Ascending aorta (tissue), 2 donors: ENCODE results near the gene MYBPH. TPM values are rescaled to one million over a fixed set of nuclear protein-coding genes. Genes with fewer than 3 reads are reported as not detected.

Experiments used
- DNase-seq, 2 donors: peaks; one replicate each; pipeline ENCODE4 v3.0.0-alpha.2; 2019; ENCODE audit warnings: low spot score in 2 of 2
- H3K27ac ChIP-seq, 2 donors: fragments of 200-600 bp; sonication (generic); one replicate each; pipeline ENCODE4 v1.5.1; 2016 to 2017; ENCODE audit warnings: mild to moderate bottlenecking in 1 of 2
- H3K27me3 ChIP-seq: fragments of 200-600 bp; sonication (generic); one replicate; pipeline ENCODE4 v1.5.1; 2017
- H3K36me3 ChIP-seq, 2 donors: fragments of 200-600 bp; sonication (generic); one replicate each; pipeline ENCODE4 v1.5.1; 2016
- H3K4me1 ChIP-seq, 2 donors: fragments of 200-600 bp; sonication (generic); one replicate each; pipeline ENCODE4 v1.5.1; 2016 to 2017; ENCODE audit warnings: mild to moderate bottlenecking in 1 of 2
- H3K4me3 ChIP-seq, 2 donors: fragments of 200-600 bp; sonication (generic); one replicate each; pipeline ENCODE4 v1.5.1; 2016 to 2017; ENCODE audit warnings: mild to moderate bottlenecking in 1 of 2
- H3K9me3 ChIP-seq, 2 donors: fragments of 200-600 bp; sonication (generic); one replicate each; pipeline ENCODE4 v1.5.1; 2016
- CTCF ChIP-seq, 3 experiments: fragments of 200-600 bp in 2 of 3; fragments of 450-650 bp in 1 of 3; sonication (generic) in 2 of 3; IDR thresholded peaks; one replicate each; pipeline ENCODE4 v1.5.1; 2016 to 2019; ENCODE audit warnings: antibody characterized with exemption in 3 of 3, mild to moderate bottlenecking in 1 of 3, moderate library complexity in 1 of 3
- intact Hi-C: fragments of 100-400 bp; cut with DNase I; formaldehyde crosslinking; loops from one replicate; pipeline ENCODE4 v1.15.1; 2023
- total RNA-seq: library from RNA; depleted of rRNA; stranded (reverse); fragments of >200 nt; gene quantifications from one replicate; pipeline ENCODE4 v1.1.0, GENCODE V29; 2016

Gene MYBPH
- not detected for total RNA-seq

DNA sequence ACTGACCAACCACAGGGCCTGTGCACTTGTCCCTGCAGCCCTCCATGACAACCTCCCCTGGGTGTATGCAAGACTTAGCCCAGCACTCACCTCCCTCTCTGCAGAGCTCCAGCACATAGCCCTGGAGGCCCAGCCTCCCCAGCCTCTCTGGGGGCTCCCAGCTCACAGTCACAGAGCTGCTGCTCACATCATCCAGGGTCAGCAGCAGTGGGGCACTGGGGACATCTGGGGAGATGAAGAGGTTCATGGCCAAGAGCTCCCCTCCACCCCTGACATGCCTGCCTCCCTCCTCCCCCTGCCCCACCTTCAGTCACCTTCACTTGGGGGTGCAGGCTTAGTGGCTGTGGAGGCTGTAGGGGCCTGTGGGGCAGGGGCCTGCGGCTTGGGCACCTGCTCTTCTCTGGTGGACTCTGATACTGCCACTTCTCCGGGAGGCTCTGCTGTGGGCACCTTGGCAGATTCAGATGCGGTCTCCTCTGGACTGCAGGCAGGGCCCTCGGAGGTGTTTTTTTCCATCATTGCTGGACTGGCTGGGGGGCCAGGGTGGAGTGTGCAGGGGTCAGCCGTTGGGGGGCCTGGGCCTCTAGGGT, at the start of gene MYBPH:
MYBPH (minus strand) TSS at position 590 of the 590 bp plus-strand sequence; CDS start at position 519, 71 bp downstream.
- H3K27ac ChIP-seq: no peak within 1 kb of the TSS
- H3K36me3 ChIP-seq: no peaks in the 10 kb centered on the region
- DNase-seq: no peak
- no peaks in the 10 kb centered on the region for H3K27me3 ChIP-seq
- no peaks in the 10 kb centered on the region for H3K4me1 ChIP-seq
- no peak for TF ChIP-seq CTCF (IDR thresholded peaks at IDR 0.05)
- no peak within 1 kb of the TSS for H3K4me3 ChIP-seq
- H3K9me3 ChIP-seq: no peaks in the 10 kb centered on the region
- intact Hi-C loops: no loop called here

GRCh38 chr1:203225071-203225470, 49.4 kb upstream of the MYBPH start:
- Histone ChIP-seq H3K27me3 (peaks cover 5% of the 10 kb centered on the region), H3K36me3 (no peaks in the 10 kb centered on the region), H3K4me1 (no peaks in the 10 kb centered on the region), H3K27ac (no peak overlapping the region), H3K9me3 (no peaks in the 10 kb centered on the region), H3K4me3 (no peak overlapping the region)
- no peak for TF ChIP-seq CTCF (IDR thresholded peaks at IDR 0.05)
- intact Hi-C loops: no loop called here
- no peak for DNase-seq

DNA sequence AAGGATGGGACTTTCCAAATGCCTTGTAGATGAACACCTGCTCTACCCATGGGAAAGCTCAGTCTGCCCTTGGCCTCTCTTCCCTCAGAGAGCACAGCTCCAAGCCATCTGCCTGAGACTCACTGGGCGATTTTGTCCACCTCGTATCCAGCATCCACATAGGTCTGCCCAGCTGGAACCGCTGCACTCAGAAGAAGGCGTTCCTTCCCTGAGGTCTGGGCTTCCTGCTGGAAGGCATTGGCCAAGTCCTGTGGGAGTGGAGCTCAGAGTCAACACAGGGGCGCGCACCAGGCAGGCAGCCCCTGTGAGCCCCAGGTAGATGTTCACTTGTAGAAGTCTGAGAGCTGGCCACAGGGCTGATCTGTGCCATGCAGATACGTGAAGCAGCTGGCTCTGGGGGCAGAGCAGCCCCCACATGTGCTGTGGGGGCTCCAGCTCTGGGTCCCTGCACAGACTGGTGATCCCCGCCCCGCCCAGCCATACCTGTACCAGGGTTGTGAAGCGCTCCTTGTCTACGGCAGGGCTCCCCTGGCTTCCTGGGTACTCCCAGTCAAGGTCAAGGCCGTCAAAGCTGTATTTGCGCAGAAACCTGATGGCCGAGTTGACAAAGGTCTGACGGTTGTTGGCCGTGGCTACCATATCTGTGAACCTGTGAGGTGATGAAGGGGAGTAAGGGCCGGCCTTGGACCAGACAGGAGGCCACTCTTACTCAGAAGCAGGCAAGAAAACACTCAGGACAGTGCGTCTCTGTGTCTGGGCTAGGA, 47.6 kb upstream of the MYBPH start:
- Histone ChIP-seq H3K27ac (no peak overlapping the region), H3K36me3 (no peaks in the 10 kb centered on the region), H3K9me3 (no peaks in the 10 kb centered on the region), H3K27me3 (peaks cover 5% of the 10 kb centered on the region), H3K4me1 (no peaks in the 10 kb centered on the region), H3K4me3 (no peak overlapping the region)
- DNase-seq: no peak
- no peak for TF ChIP-seq CTCF (IDR thresholded peaks at IDR 0.05)
- intact Hi-C loops: no loop called here

DNA sequence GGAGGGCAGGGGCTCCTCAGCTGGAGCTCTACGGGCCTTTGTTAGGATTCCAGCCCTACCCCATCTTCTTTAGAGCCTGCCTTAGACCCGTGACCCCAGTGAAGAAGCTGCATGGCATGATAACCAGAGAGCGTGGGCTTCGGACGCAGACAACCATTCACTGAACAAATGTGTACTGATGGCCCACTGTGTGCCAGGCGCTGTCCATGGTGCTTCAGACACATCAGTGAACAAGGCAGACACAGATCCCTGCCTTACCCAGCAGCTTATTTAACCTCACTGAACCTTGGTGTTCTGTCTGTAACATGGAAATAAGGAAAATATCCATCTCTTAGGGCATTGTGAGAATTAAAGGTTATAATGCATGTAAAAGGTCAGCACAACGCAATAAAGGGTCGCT, 44.3 kb upstream of the MYBPH start:
- H3K36me3 ChIP-seq: no peaks in the 10 kb centered on the region
- no peak for TF ChIP-seq CTCF (IDR thresholded peaks at IDR 0.05)
- no peak overlapping the region for H3K27ac ChIP-seq
- DNase-seq: no peak
- intact Hi-C loops: no loop called here
- H3K4me3 ChIP-seq: no peak overlapping the region
- H3K27me3 ChIP-seq: peaks cover 2% of the 10 kb centered on the region
- H3K9me3 ChIP-seq: no peaks in the 10 kb centered on the region
- H3K4me1 ChIP-seq: no peaks in the 10 kb centered on the region

DNA sequence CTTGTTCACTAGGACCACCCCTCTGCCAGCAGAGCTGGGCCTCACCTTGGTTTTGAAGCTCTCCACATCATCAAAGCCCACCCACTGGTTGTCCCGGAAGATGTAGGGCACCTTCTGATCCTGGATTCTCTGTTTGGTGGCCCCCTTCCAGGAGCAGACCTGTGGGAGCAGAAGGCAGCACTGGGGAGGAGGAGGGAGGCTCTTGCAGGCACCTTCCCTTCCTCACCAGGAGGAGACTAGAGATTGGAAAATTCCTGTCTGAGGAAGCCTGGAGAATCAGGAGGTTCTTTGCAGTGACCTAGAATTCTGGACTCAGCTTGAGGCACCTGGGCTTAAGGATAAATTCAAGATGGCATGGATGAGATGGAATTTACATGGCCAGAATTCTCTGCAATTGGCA, 43.5 kb upstream of the MYBPH start:
- intact Hi-C loops: no loop called here
- H3K4me1 ChIP-seq: no peaks in the 10 kb centered on the region
- H3K9me3 ChIP-seq: no peaks in the 10 kb centered on the region
- no peaks in the 10 kb centered on the region for H3K36me3 ChIP-seq
- no peak for TF ChIP-seq CTCF (IDR thresholded peaks at IDR 0.05)
- no peak for DNase-seq
- no peak overlapping the region for H3K4me3 ChIP-seq
- H3K27me3 ChIP-seq: no peaks in the 10 kb centered on the region
- no peak overlapping the region for H3K27ac ChIP-seq
